GM12878 (cell line): ENCODE results near the gene PLCD1. TPM values are rescaled to one million over a fixed set of nuclear protein-coding genes. Genes with fewer than 3 reads are reported as not detected.

Source experiments
- ATAC-seq: fragments of 200-7000 bp; cut with Tn5 transposase; 3 replicates; pipeline ENCODE4 v1.9.1; 2020; ENCODE audit warnings: mild to moderate bottlenecking, moderate library complexity
- BruUV-seq: library from RNA; stranded (reverse); fragments of 400-500 nt; replicated peaks from 2 replicates; lab custom pipeline; 2021; lab: Mats Ljungman, UMichigan
- CTCF ChIA-PET: fragments of 300-600 bp; sonication (Branson Sonifier 250); formaldehyde crosslinking; extraction: SDS; loops from one replicate; lab custom pipeline; 2021; ENCODE audit warnings: inconsistent platforms; lab: Yijun Ruan, JAX
- POLR2A ChIA-PET: fragments of 350-600 bp; formaldehyde crosslinking; extraction: SDS; loops from one replicate; lab custom pipeline; 2021; ENCODE audit warnings: inconsistent platforms; lab: Charles Lee
- RAD21 ChIA-PET: fragments of 300-600 bp; sonication (Branson Sonifier 250); formaldehyde crosslinking; loops from one replicate; lab custom pipeline; 2023; ENCODE audit warnings: antibody characterized with exemption; ENCODE audit not compliant: unreplicated experiment; lab: Charles Lee
- SMC1A ChIA-PET: fragments of 300-600 bp; sonication (Branson Sonifier 250); formaldehyde crosslinking; loops from one replicate; lab custom pipeline; 2023; ENCODE audit not compliant: unreplicated experiment, uncharacterized antibody; lab: Charles Lee
- DNase-seq: peaks from one replicate; pipeline ENCODE4 v3.0.0-alpha.2; 2011; ENCODE audit warnings: low read depth, low spot score
- FAIRE-seq: peaks from 3 replicates; lab custom pipeline; 2011; peaks lifted over from hg19 to GRCh38; lab: Jason Lieb, UNC
- H2AFZ ChIP-seq: 2 replicates; pipeline ENCODE4 v1.6.0; 2011; ENCODE audit warnings: low read depth, low read length, control low read depth; ENCODE audit not compliant: control insufficient read depth
- H3K27ac ChIP-seq: 2 replicates; pipeline ENCODE4 v1.5.1; 2011; ENCODE audit warnings: control low read depth; ENCODE audit not compliant: control insufficient read depth, insufficient read depth
- H3K27me3 ChIP-seq, 2 experiments: replicated peaks in 1 of 2; 2 replicates each; pipeline versions ENCODE4 v1.6.0 to v1.6.1; 2011; ENCODE audit warnings: low read length in 1 of 2; ENCODE audit not compliant: control insufficient read depth in 2 of 2, insufficient read depth in 2 of 2
- H3K36me3 ChIP-seq, 2 experiments: 2 replicates each; pipeline ENCODE4 v1.5.1; 2011; ENCODE audit warnings: low read length in 1 of 2; ENCODE audit not compliant: control insufficient read depth in 2 of 2, insufficient read depth in 2 of 2
- H3K4me1 ChIP-seq: 2 replicates; pipeline ENCODE4 v1.6.1; 2011; ENCODE audit warnings: mild to moderate bottlenecking, low read length, moderate library complexity, mixed read lengths; ENCODE audit not compliant: control insufficient read depth, insufficient read depth
- H3K4me2 ChIP-seq: 2 replicates; pipeline ENCODE4 v1.6.0; 2011; ENCODE audit warnings: control low read depth; ENCODE audit not compliant: control insufficient read depth, insufficient read depth
- H3K4me3 ChIP-seq: fragments of 200-600 bp; sonication (generic); 2 replicates; pipeline ENCODE4 v1.5.1; 2016
- H3K79me2 ChIP-seq: 2 replicates; pipeline ENCODE4 v1.6.0; 2011; ENCODE audit warnings: low read length; ENCODE audit not compliant: control insufficient read depth, insufficient read depth
- H3K9ac ChIP-seq: 2 replicates; pipeline ENCODE4 v1.8.0; 2011; ENCODE audit warnings: low read length, control low read depth, mixed read lengths; ENCODE audit not compliant: control insufficient read depth, insufficient read depth
- H3K9me3 ChIP-seq: replicated peaks from 3 replicates; pipeline ENCODE4 v1.5.1; 2011; ENCODE audit warnings: mild to moderate bottlenecking, low read length; ENCODE audit not compliant: control insufficient read depth, insufficient read depth
- H4K20me1 ChIP-seq: 2 replicates; pipeline ENCODE4 v1.6.0; 2011; ENCODE audit not compliant: control insufficient read depth, insufficient read depth
- BHLHE40 ChIP-seq, 2 experiments: fragments of 450-650 bp in 1 of 2; IDR thresholded peaks; 2 replicates each; pipeline ENCODE4 v1.6.1; 2011 to 2017; ENCODE audit warnings: low read depth in 2 of 2, borderline replicate concordance in 1 of 2, improper control_type of control experiment in 1 of 2, low read length in 1 of 2, mild to moderate bottlenecking in 1 of 2
- BMI1 ChIP-seq: fragments of 450-650 bp; IDR thresholded peaks from 2 replicates; pipeline ENCODE4 v1.6.1; 2016; ENCODE audit warnings: mild to moderate bottlenecking, moderate library complexity, borderline replicate concordance
- BRCA1 ChIP-seq: IDR thresholded peaks from 2 replicates; pipeline ENCODE4 v1.6.1; 2011; ENCODE audit warnings: low read depth, low read length, improper control_type of control experiment
- CBX5 ChIP-seq: sonication (generic); IDR thresholded peaks from 2 replicates; pipeline ENCODE4 v1.6.1; 2016; ENCODE audit warnings: low read depth, moderate library complexity, mild to moderate bottlenecking, inconsistent platforms
- CREM ChIP-seq: IDR thresholded peaks from 2 replicates; pipeline ENCODE4 v1.6.1; 2014; ENCODE audit warnings: antibody characterized with exemption, low read depth
- EZH2 ChIP-seq: IDR thresholded peaks from 2 replicates; pipeline ENCODE4 v1.6.1; 2012; ENCODE audit warnings: low read depth, mild to moderate bottlenecking, control low read depth, inconsistent platforms, low read length, borderline replicate concordance; ENCODE audit not compliant: control insufficient read depth
- FOXM1 ChIP-seq: IDR thresholded peaks from 2 replicates; pipeline ENCODE4 v1.6.1; 2012; ENCODE audit warnings: low read depth, mild to moderate bottlenecking, inconsistent platforms, low read length, moderate library complexity
- IKZF2 ChIP-seq, 2 experiments: fragments of 450-650 bp; IDR thresholded peaks; 2 replicates each; pipeline ENCODE4 v1.6.1; 2017; ENCODE audit warnings: mild to moderate bottlenecking in 2 of 2, moderate library complexity in 2 of 2
- NR2C1 ChIP-seq: fragments of 450-650 bp; IDR thresholded peaks from 2 replicates; pipeline ENCODE4 v1.6.1; 2017; ENCODE audit warnings: antibody characterized with exemption, mild to moderate bottlenecking, moderate library complexity
- POU2F2 ChIP-seq: IDR thresholded peaks from 3 replicates; pipeline ENCODE4 v1.6.1; 2011; ENCODE audit warnings: low read depth, mild to moderate bottlenecking, low read length, borderline replicate concordance
- SREBF1 ChIP-seq: IDR thresholded peaks from 2 replicates; pipeline ENCODE4 v1.6.1; 2012; ENCODE audit warnings: mild to moderate bottlenecking, low read length
- ZSCAN29 ChIP-seq: fragments of 450-650 bp; IDR thresholded peaks from 2 replicates; pipeline ENCODE4 v1.6.1; 2017; ENCODE audit warnings: mild to moderate bottlenecking, moderate library complexity
- WGBS: methylation state at CpG from one replicate; pipeline ENCODE4 v1.1.6; 2016; ENCODE audit warnings: low lambda C conversion rate; ENCODE audit not compliant: insufficient replicate concordance, insufficient coverage; ENCODE audit errors: missing lambda C conversion rate; 5-methylcytosine and 5-hydroxymethylcytosine counted together
- in situ Hi-C: fragments of 300-500 bp; cut with MboI; formaldehyde crosslinking; loops from 9 replicates; pipeline ENCODE4 v1.14.3; 2018; ENCODE audit warnings: mixed read lengths
- intact Hi-C: fragments of 100-400 bp; cut with micrococcal nuclease; formaldehyde crosslinking; loops from one replicate; pipeline ENCODE4 v1.14.2; 2022; ENCODE audit not compliant: unreplicated experiment
- polyA plus RNA-seq, 11 experiments: library from polyadenylated mRNA; depleted of rRNA in 4 of 11; unstranded in 6 of 11; stranded (reverse) in 5 of 11; fragments of >200 nt; fragmentation: Nextera tagmentation in 4 of 11; fragmentation: Illumina TruSeq in 1 of 11; extraction: Ambion mirVana in 4 of 11; extraction: Trizol in 1 of 11; gene quantifications; 1 replicate in 1 of 11; 2 replicates in 10 of 11; pipeline versions ENCODE4 v1.2.1 to v1.2.3, GENCODE V29; 2011 to 2016; ENCODE audit warnings: inconsistent platforms in 2 of 11, missing spikeins in 2 of 11, low read depth in 1 of 11
- total RNA-seq, 4 experiments: library from RNA; depleted of rRNA in 3 of 4; stranded (reverse); fragments of >200 nt in 3 of 4; fragmentation: Illumina TruSeq in 1 of 4; extraction: Trizol in 1 of 4; gene quantifications; 2 replicates each; pipeline versions ENCODE4 v1.2.1 to v1.2.3, GENCODE V29; 2013 to 2021
- TF ChIP-seq, protein P1 (sequence below): fragments of 450-650 bp; conservative IDR thresholded peaks from 2 replicates; pipeline ENCODE4 v1.6.1; 2017; ENCODE audit warnings: mild to moderate bottlenecking, moderate library complexity
- TF ChIP-seq, protein P2 (sequence below): IDR thresholded peaks from 2 replicates; pipeline ENCODE4 v1.6.1; 2012; ENCODE audit warnings: low read depth, low read length, improper control_type of control experiment
- TF ChIP-seq, protein P3 (sequence below): IDR thresholded peaks from 2 replicates; pipeline ENCODE4 v1.6.1; 2012; ENCODE audit warnings: mild to moderate bottlenecking, low read depth, low read length
- TF ChIP-seq, protein P4 (sequence below): fragments of 450-650 bp; IDR thresholded peaks from 2 replicates; pipeline ENCODE4 v1.6.1; 2016; ENCODE audit warnings: mild to moderate bottlenecking

The PLCD1 gene
- total and polyA plus RNA-seq, 10 of the 15 experiments (the other 5 are each of a cell fraction or from before 2014, with no cell fraction given): 0.20 to 3.9 (median 1.2) TPM; not detected in 1

DNA sequence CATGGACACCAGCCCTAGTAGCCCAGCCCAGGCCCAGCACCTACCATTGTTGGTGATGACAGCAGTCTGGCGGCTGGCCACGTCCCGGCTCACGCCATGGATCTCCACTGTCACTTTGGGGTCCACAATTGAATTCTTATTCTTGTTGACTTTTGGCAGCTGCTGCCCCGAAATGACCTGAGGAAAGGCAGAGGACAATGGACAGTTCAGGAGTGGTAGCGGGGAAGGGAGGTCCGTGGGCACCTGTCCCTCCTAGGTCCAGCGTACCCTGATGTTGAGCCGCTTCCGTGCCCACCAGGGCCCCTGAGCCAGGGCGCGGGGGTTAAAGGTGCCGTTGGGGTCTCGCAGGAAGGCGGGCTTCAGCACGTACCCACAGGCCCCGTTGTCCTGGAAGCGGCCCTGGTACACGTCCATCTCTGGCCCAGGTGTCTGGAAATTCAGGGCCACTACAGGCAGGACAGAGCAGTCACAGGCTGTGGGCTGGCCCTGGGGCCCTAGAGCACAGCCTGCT, 21.2 kb downstream of the PLCD1 start:
- no peaks in the 10 kb centered on the region for H3K9me3 ChIP-seq
- FAIRE-seq (no peak), DNase-seq (no peak), ATAC-seq (no peak)
- H3K9ac ChIP-seq: no peak overlapping the region
- H3K36me3 ChIP-seq: no peaks in the 10 kb centered on the region; a peak in 2 of 4 replicates
- SMC1A ChIA-PET: no interaction called here
- POLR2A ChIA-PET: no interaction called here
- no peak overlapping the region for H2AFZ ChIP-seq
- CTCF ChIA-PET: no interaction called here
- no peaks in the 10 kb centered on the region for H3K79me2 ChIP-seq
- WGBS: 90% methylated on average over 18 of the region's 19 CpGs
- no peak overlapping the region for H3K27ac ChIP-seq
- H3K4me3 ChIP-seq: no peak overlapping the region
- in situ Hi-C loops: no loop called here
- H3K4me1 ChIP-seq: no peaks in the 10 kb centered on the region; the same call in 1 of the 2 replicates
- RAD21 ChIA-PET: no interaction called here
- no peaks in the 10 kb centered on the region for H3K27me3 ChIP-seq
- H4K20me1 ChIP-seq: no peaks in the 10 kb centered on the region
- no TSS peak for BruUV-seq
- no peak overlapping the region for H3K4me2 ChIP-seq
- intact Hi-C loops: no loop called here
- no peak for TF ChIP-seq IKZF2 (IDR thresholded peaks at IDR 0.05)
- no peak for TF ChIP-seq ZSCAN29
- no peak for TF ChIP-seq NR2C1
- TF ChIP-seq FOXM1: no peak
- no peak for TF ChIP-seq CBX5
- TF ChIP-seq BRCA1: no peak
- TF ChIP-seq CREM: no peak
- TF ChIP-seq EZH2: no peak
- TF ChIP-seq, protein P1, sequence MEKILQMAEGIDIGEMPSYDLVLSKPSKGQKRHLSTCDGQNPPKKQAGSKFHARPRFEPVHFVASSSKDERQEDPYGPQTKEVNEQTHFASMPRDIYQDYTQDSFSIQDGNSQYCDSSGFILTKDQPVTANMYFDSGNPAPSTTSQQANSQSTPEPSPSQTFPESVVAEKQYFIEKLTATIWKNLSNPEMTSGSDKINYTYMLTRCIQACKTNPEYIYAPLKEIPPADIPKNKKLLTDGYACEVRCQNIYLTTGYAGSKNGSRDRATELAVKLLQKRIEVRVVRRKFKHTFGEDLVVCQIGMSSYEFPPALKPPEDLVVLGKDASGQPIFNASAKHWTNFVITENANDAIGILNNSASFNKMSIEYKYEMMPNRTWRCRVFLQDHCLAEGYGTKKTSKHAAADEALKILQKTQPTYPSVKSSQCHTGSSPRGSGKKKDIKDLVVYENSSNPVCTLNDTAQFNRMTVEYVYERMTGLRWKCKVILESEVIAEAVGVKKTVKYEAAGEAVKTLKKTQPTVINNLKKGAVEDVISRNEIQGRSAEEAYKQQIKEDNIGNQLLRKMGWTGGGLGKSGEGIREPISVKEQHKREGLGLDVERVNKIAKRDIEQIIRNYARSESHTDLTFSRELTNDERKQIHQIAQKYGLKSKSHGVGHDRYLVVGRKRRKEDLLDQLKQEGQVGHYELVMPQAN: no peak
- TF ChIP-seq BMI1: no peak
- TF ChIP-seq, protein P2, sequence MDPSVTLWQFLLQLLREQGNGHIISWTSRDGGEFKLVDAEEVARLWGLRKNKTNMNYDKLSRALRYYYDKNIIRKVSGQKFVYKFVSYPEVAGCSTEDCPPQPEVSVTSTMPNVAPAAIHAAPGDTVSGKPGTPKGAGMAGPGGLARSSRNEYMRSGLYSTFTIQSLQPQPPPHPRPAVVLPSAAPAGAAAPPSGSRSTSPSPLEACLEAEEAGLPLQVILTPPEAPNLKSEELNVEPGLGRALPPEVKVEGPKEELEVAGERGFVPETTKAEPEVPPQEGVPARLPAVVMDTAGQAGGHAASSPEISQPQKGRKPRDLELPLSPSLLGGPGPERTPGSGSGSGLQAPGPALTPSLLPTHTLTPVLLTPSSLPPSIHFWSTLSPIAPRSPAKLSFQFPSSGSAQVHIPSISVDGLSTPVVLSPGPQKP: no peak
- TF ChIP-seq POU2F2: no peak
- no peak for TF ChIP-seq SREBF1
- TF ChIP-seq BHLHE40 (IDR thresholded peaks at IDR 0.05; ENCODE audit: borderline replicate concordance in 1 of 2, low read depth in 2 of 2, low read length in 1 of 2): no peak
- TF ChIP-seq, protein P3, sequence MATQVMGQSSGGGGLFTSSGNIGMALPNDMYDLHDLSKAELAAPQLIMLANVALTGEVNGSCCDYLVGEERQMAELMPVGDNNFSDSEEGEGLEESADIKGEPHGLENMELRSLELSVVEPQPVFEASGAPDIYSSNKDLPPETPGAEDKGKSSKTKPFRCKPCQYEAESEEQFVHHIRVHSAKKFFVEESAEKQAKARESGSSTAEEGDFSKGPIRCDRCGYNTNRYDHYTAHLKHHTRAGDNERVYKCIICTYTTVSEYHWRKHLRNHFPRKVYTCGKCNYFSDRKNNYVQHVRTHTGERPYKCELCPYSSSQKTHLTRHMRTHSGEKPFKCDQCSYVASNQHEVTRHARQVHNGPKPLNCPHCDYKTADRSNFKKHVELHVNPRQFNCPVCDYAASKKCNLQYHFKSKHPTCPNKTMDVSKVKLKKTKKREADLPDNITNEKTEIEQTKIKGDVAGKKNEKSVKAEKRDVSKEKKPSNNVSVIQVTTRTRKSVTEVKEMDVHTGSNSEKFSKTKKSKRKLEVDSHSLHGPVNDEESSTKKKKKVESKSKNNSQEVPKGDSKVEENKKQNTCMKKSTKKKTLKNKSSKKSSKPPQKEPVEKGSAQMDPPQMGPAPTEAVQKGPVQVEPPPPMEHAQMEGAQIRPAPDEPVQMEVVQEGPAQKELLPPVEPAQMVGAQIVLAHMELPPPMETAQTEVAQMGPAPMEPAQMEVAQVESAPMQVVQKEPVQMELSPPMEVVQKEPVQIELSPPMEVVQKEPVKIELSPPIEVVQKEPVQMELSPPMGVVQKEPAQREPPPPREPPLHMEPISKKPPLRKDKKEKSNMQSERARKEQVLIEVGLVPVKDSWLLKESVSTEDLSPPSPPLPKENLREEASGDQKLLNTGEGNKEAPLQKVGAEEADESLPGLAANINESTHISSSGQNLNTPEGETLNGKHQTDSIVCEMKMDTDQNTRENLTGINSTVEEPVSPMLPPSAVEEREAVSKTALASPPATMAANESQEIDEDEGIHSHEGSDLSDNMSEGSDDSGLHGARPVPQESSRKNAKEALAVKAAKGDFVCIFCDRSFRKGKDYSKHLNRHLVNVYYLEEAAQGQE: no peak
- TF ChIP-seq, protein P4, sequence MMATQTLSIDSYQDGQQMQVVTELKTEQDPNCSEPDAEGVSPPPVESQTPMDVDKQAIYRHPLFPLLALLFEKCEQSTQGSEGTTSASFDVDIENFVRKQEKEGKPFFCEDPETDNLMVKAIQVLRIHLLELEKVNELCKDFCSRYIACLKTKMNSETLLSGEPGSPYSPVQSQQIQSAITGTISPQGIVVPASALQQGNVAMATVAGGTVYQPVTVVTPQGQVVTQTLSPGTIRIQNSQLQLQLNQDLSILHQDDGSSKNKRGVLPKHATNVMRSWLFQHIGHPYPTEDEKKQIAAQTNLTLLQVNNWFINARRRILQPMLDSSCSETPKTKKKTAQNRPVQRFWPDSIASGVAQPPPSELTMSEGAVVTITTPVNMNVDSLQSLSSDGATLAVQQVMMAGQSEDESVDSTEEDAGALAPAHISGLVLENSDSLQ: no peak
